ENCODE measurements around the gene GPS2. TPM values are rescaled to one million over a fixed set of nuclear protein-coding genes. Genes with fewer than 3 reads are reported as not detected.

The GPS2 gene
- total RNA-seq, 1 donor from 2014 or later: 22.4 TPM

- DNase-seq (ENCODE audit: low read depth) (peak; percentile 90), FAIRE-seq (no peak)
- TF ChIP-seq CTCF (IDR thresholded peaks at IDR 0.05; ENCODE audit: insufficient read depth, low read length, severe bottlenecking): no peak
- H3K27me3 ChIP-seq (ENCODE audit: control insufficient read depth, insufficient read depth, low read length): peaks cover 5% of the 10 kb centered on the region
- H3K36me3 ChIP-seq (ENCODE audit: control insufficient read depth, insufficient read depth, low read length): no peaks in the 10 kb centered on the region
- H3K4me3 ChIP-seq (ENCODE audit: low read depth, low read length): peak within 1 kb of the TSS; percentile 39
Measured at GRCh38 chr17:7281074-7281952, 33.8 kb downstream of the GPS2 start, which contains the start of gene SLC2A4. Gene SLC2A4 (plus strand): TSS chr17:7281718. CDS start chr17:7281935, 217 bp downstream.

- peak; percentile 90 for DNase-seq (ENCODE audit: low read depth)
Measured at GRCh38 chr17:7280519-7281073, 34.6 kb downstream of the GPS2 start.

GRCh38 chr17:7279448-7279847, 35.7 kb downstream of the GPS2 start:
- peaks cover 3% of the 10 kb centered on the region for H3K27me3 ChIP-seq (ENCODE audit: control insufficient read depth, insufficient read depth, low read length)
- no peak overlapping the region for H3K4me3 ChIP-seq (ENCODE audit: low read depth, low read length)
- TF ChIP-seq CTCF (IDR thresholded peaks at IDR 0.05; ENCODE audit: insufficient read depth, low read length, severe bottlenecking): no peak
- FAIRE-seq (no peak), DNase-seq (ENCODE audit: low read depth) (no peak)
- H3K36me3 ChIP-seq (ENCODE audit: control insufficient read depth, insufficient read depth, low read length): no peaks in the 10 kb centered on the region

More at GRCh38 chr17:7280519-7281073, 34.6 kb downstream of the GPS2 start:
- Histone ChIP-seq H3K27me3 (ENCODE audit: control insufficient read depth, insufficient read depth, low read length) (peaks cover 5% of the 10 kb centered on the region), H3K36me3 (ENCODE audit: control insufficient read depth, insufficient read depth, low read length) (no peaks in the 10 kb centered on the region), H3K4me3 (ENCODE audit: low read depth, low read length) (peak overlapping the region; percentile 38)
- no peak for FAIRE-seq
- TF ChIP-seq CTCF (IDR thresholded peaks at IDR 0.05; ENCODE audit: insufficient read depth, low read length, severe bottlenecking): peak; percentile 92

GRCh38 chr17:7266784-7267183, 48.4 kb downstream of the GPS2 start:
- FAIRE-seq: no peak
- H3K4me3 ChIP-seq (ENCODE audit: low read depth, low read length): no peak overlapping the region
- no peaks in the 10 kb centered on the region for H3K27me3 ChIP-seq (ENCODE audit: control insufficient read depth, insufficient read depth, low read length)

GRCh38 chr17:7263801-7264078, 51.4 kb downstream of the GPS2 start:
- Histone ChIP-seq H3K27me3 (ENCODE audit: control insufficient read depth, insufficient read depth, low read length) (no peaks in the 10 kb centered on the region), H3K4me3 (ENCODE audit: low read depth, low read length) (peak overlapping the region; percentile 97), H3K36me3 (ENCODE audit: control insufficient read depth, insufficient read depth, low read length) (peaks cover 8% of the 10 kb centered on the region)
- TF ChIP-seq CTCF (IDR thresholded peaks at IDR 0.05; ENCODE audit: insufficient read depth, low read length, severe bottlenecking): no peak
- DNase-seq (ENCODE audit: low read depth) (no peak), FAIRE-seq (no peak)

More at GRCh38 chr17:7266784-7267183, 48.4 kb downstream of the GPS2 start:
- TF ChIP-seq CTCF (IDR thresholded peaks at IDR 0.05; ENCODE audit: insufficient read depth, low read length, severe bottlenecking): no peak
- H3K36me3 ChIP-seq (ENCODE audit: control insufficient read depth, insufficient read depth, low read length): no peaks in the 10 kb centered on the region
- peak; percentile 23 for DNase-seq (ENCODE audit: low read depth)

Measured in bronchial epithelial cell (primary cell).